HG03097 (cell line): ENCODE data around the gene EXOSC10.
"Not testable (repeated sequence)": the region's sequence is repeated elsewhere in the genome, so short reads cannot be mapped to it uniquely, and the experiment has no call there.

Source experiments
- ATAC-seq: cut with Tn5 transposase; IDR thresholded peaks from one replicate; pipeline ENCODE4 v1.9.1; 2021; ENCODE audit not compliant: unreplicated experiment, low FRiP score

EXOSC10 gene

DNA sequence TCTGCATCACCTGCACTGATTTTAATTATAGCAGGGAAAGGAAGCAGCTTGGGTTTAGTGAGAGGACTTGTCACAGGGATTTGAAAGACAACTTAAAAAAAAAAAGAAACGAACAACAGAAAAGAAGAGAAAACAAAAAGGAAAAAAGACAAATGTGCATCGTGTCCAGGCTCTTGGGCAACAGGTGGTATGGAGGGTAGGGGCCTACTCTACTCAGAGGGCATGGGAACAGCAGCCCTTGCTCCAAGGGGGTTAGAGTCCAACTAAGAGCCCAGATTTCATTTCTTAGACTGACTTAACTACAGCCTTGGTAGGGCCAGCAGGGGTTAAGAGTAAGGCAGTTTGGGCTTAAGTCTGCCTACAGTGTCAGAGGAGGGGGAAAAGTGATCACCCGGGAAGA lies 15.3 kb upstream of the EXOSC10 start:
- no peak for ATAC-seq

DNA sequence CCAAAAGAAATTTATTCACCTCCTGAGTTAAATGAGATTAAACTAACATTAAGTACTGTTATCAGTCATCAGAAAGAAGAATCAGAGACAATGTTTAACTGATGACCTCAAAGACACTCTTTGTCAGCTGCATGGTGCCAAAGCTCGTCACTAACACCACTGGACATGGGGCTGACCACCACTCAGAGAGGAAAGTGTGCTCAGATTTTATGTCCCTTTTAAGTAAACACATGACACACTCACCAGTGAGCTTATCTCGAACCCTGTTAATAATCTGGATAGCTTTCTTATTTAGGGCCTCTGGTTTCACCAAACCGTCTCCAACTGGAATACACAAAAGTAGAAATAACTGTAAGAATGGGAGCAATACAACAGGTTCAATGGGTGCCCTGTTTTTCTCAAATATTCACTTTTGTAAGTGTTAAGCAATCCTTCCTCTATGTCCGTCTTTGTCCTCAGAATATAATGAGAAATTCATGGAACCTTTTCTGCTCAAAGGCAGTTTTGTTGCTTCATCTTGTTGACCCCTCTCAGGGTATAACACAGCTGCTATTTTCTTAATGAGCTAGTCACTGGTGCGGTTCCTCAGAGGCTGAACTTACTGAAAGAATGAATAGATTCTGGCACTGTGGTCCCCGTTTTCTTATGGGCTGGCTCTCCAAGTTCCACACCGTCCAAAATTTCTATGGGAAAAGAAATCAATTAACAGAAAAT lies 9.5 kb upstream of the EXOSC10 start:
- ATAC-seq, result no peak

DNA sequence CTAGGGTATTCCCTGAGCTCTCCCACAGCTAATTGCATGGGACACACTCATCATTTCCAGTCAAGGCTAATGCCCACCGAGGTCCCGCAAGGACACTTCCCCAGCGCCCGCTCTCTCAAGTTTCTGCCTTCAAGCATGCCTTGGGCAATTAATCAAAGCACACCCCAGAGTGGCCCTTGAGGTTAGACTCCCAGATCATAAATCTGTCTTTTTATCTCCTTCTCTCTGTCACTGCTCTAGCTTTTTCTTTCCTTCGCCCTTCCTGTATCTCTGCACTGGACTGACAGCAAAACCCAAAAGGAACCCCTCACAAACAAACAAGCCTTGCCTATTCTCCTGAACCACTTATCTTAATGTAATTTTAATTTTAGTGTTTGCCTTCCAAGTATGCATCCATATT lies 7.9 kb upstream of the EXOSC10 start:
- ATAC-seq, result no peak

DNA sequence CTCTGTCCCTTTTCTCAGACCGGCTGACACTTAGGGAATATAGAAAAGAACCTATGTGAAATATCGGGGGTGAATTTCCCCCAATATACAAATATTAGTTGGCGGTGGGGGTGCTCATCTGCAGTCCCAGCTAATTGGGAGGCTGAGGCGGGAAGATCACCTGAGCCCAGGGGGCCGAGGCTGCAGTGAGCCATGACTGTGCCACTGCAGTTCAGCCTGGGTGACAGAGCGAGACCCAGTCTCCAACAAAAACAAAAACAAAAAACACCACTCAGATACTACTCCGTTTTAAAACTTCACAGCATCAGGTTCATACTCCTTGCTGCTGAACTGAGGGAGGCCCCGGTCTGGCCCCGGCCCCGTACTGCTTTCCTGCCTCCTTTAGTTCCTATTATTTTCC lies 5.9 kb upstream of the EXOSC10 start:
- no peak for ATAC-seq

DNA sequence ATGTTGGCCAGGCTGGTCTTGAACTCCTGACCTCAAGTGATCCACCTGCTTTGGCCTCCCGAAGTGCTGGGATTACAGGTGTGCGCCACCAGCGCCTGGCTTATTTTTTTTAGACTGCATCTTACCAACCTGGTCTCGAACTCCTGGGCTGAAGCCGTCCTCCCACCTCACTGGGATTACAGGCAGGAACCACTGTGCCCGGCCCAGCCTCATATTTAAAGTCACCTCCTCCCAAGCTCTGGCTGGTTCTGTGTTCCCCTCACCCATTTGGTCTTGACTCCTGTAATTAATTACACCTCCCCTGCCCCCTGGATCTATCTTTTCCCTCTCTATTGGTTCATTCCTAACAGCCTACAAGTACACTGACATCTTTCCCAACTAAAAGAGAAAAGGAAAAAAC lies 1.7 kb upstream of the EXOSC10 start:
- no peak for ATAC-seq

DNA sequence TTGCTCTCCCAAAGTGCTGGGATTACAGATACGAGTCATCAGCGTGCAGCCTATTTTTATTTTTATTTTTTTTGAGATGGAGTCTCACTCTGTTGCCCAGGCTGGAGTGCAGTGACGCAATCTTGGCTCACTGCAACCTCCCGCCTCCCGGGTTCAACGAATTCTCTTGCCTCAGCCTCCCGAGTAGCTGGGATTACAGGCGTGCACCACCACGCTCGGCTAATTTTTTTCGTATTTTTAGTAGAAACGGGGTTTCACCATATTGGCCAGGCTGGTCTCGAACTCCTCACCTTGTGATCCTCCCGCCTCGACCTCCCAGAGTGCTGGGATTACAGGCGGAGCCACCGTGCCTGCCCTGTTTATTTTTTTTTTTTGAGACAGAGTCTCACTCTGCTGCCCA lies 1.1 kb upstream of the EXOSC10 start:
- ATAC-seq, result not testable (repeated sequence)

DNA sequence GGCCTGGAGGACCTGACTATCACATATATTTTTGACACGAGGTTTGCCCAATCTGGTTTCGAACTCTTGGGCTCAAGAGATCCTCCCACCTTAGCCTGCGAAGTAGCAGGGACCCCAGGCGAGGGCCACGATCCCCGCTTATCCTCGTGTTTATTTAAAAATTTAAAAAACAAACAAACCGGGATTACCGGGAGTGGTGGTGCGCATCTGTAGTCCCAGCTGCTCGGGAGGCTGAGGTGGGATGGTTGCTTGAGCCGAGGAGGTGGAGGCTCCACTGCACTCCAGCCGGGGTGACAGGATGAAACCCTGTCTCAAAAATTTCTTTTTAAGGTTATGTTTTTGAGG lies 452 bp upstream of the EXOSC10 start:
- no peak for ATAC-seq

DNA sequence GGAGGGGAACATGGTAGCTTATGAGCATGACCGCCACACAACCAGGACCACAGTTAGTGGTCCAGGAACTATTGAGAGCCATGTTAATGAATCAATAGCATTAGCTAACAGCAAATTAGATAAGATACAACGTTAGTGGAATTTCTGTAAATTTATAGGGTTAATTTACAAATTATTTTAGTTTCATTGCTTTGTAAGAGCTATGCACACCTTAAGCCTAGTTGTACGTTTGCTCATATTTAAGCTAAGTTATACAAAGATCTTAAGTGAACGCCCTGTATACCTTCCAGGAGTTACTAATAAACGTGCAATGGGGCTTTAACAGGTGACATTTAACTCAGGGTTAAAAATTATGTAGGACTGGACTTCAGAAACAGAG lies 749 bp downstream of the EXOSC10 start:
- no peak for ATAC-seq

DNA sequence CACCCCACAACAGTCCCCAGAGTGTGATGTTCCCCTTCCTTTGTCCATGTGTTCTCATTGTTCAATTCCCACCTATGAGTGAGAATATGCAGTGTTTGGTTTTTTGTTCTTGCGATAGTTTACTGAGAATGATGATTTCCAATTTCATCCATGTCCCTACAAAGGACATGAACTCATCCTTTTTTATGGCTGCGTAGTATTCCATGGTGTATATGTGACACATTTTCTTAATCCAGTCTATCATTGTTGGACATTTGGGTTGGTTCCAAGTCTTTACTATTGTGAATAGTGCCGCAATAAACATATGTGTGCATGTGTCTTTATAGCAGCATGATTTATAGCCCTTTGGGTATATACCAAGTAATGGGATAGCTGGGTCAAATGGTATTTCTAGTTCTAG lies 15.9 kb downstream of the EXOSC10 start:
- ATAC-seq, result not testable (repeated sequence)

DNA sequence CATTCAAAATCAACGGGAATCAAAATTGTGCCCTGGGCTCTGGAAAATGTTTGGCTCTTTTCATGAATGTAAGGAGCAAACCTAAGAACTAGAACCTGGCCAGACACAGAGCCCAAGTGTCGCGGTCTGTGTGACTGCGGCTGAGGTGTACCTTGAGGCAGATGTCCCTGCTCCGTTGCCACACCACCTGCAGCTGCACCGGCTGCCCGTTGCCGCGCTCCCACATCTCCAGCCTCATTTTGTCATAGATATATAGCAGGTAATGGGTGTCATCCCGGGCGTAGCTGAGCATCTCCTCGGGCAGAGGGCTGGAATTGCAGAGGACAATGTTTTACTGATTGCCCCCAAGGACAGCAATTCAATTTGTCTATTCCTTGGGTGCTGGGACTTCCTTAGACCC lies 18.7 kb downstream of the EXOSC10 start:
- no peak for ATAC-seq

DNA sequence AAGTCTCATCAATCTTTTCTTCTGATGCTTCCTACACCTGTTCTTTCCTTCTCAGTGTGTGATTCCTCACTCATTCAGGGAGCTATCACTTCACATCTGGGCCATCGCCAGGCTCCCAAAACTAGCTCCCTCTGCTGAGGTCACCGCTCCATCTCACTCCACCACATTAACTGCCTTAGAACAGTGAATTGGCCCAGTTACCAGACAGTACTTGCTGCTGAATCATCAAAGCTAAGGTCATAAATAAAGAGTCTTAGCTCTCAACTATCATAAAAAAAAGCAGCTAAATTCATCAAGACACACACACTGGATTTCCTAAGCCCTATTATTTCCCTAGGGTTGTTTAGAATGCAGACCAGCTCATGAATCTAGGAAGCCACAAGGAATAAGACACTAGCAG lies 21.0 kb downstream of the EXOSC10 start:
- ATAC-seq, result no peak

DNA sequence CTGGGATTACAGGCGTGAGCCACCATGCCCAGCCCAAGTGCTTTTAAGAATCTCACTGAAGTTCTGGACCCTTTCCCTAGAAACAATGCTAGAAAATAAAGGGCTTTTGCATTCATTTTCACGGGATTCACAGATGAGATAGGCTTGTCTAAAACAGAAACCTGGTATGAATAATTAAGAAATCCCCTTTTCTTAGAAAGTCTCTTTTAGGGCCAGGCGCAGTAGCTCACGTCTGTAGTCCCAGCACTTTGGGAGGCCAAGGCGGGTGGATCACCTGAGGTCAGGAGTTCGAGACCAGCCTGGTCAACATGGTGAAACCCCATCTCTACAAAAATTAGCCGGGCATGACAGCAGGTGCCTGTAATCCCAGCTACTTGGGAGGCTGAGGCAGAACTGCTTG lies 26.3 kb downstream of the EXOSC10 start:
- ATAC-seq, result not testable (repeated sequence)

DNA sequence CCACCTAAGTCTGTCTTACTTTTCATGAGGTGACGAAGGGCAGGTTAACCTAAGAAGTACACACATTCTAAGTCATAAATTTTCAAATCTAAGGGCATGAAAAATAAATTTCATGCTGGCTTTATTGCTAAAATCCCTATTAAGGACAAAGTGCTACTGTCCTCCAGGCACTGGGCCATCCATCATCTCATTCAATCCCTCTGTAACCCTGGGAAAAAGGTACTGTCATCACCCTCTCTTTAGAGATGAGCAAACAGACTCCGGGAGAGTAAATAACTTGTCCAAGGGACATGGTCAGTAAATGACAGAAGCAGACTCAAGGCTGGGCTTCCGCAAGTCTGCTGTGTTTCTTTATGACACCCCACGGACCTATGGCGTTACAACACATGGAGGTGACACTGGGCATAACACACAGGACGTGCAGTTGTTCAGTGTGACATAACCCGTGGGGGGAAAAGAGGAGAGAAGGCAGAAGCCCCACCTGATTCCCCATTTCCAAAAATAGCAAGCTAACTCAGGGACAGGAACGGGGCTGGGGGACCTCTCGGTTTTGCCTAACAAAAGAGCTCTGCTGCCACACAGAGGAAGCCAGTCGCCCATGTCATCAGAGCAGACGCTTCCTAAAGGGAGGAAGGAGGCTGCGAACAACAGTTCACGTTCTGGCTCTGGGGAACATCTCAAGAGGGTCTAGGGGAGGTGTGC lies 27.3 kb downstream of the EXOSC10 start:
- ATAC-seq, result no peak

DNA sequence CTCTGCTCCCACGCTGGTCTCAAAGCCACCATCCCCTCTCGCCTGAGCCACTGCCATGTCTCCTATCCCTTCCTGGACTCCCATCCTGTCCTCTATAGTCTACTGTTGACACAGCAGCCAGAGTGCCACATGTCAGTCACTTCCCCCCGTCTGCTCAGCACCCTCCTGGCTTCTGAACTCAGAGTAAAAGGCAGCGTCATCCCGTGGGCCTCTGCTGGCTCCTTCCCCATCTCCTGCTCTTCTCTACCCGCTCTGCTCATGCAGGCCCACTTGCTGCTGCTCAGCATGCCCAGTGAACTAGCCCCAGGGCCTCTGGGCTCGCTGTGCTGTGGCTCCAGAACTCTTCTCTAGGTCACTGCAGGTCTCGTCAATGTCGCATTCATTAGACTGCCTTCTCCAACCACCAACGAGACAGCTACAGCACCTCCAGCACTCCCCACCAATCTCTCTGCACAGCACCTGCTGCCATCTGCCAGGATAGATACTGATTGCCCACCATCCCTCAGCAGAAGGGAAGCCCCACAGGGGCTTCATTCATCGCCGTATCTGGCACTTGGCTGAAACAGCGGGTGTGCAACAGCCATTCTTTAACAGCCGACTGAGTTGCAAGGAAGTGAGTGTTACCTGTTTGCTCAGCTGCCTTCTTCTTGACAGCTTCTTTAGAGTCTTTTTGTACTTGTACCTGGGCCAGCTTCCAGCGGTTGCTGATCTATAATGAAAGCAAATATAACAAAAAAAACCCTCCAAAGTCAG lies 28.0 kb downstream of the EXOSC10 start:
- no peak for ATAC-seq

DNA sequence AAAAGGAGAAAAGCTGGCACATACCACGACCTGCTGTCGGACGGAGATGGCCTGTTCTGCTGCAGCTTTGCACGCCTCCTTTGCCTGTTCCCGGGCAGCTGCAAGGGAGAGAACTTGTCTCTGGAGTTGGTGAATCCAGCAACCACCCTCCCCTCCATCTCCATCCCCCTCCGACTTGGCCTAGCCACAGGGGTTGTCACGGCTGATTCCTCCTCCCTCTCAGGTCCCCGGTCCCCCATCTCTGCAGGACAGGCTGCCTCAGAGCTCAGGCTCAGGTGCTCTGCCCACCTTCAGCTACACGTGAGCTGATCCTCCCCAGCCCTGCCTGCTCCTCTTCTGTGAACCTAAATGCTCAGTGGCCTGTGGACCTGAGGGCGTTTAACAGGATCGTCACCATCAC lies 28.8 kb downstream of the EXOSC10 start:
- ATAC-seq, result no peak

DNA sequence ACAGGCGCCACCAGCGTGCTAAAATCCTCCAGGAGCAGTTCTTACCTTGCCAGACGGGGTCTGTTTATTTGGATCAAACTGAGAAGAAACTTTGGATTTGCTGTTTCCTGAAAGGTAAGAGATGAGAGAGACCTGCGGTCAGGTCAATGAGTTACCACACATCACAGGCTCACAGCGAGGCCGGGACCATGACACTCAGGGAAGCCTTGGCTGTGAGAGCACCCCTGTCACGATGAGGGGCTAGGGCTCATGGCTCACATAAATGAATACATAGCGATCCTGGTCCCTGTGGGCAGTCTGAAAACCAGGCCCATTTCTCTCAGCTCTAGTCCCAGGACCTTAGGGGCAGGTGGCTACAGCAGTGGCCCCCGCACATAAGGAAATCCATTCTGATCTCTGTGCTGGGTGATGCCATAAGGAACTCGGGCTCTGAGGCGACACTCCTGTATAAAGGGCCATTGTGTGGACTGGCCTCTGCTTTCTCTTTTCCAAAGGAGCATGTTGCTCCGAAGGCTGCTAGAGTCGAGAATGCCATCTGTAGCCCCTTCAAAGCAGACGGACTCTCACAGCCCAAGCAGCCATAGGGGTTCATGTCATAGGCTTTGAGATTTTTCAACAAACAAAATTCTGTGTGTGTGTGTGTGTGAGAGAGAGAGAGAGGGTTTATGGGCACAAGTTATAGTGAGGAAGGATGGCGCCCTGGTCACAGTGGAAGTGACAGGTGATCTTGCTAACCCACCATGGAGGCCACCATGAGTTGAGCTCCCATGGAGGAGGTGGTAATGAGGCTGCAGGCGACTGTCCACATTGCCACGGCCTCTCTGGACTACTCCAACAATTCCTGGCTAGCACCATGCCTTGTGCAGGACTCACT lies 30.8 kb downstream of the EXOSC10 start:
- ATAC-seq, result no peak

DNA sequence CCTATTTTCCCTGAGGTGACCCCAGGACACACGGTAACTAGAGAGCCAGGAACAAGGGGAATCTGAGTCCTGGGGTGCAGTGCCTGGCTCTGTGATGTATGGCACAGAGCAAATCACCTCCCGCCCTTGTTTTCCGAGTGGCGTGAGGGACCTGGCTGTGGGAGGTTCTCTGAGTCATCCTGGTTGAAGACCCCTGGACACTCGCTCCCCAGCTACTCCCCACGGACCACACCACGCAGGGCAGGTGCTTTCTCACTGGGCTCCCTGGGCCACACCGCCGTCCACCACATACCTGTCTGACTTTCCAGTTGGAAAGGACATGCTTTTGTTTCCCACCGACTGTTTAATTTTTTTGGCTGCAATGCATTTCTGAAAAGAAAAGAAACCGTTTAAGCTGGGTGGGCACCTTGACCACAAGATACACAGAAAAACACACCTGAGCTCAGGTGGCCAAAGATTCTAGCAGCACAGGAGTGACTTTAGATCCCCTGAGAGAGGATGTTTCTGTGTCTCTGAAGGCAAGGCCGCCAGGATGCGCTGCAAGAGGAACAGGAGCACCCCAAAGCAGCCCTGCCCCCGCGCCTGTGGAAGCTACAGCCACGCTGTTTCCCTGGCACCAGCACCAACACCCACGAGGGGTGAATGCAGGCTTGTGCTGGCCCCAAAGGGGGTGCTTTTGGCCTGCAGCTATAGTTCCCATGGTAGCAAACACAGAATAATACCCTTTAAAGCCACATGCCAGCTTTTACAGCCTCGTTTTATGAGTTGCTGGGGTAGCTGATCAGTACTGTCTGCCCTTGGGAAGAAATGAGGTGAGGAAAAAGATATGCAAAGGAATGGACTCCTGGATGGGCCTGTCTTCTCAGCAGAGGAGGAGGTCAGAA lies 31.7 kb downstream of the EXOSC10 start:
- no peak for ATAC-seq

DNA sequence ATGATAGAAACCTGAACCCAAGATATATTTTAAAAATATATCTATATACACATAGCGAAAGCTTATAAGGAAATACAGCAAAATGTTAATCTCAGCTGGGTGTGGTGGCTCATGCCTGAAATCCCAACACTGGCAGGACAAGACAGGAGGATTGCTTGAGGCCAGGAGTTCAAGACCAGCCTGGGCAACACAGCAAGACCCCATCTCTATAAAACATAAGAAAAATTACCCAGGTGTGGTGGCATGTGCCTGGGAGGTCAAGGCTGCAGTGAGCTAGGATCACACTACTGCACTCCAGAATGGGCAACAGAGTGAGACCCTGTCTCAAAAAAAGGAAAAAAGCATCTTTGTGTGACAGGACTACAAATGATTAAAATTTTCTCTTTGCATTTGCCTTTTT lies 33.9 kb downstream of the EXOSC10 start:
- no peak for ATAC-seq

DNA sequence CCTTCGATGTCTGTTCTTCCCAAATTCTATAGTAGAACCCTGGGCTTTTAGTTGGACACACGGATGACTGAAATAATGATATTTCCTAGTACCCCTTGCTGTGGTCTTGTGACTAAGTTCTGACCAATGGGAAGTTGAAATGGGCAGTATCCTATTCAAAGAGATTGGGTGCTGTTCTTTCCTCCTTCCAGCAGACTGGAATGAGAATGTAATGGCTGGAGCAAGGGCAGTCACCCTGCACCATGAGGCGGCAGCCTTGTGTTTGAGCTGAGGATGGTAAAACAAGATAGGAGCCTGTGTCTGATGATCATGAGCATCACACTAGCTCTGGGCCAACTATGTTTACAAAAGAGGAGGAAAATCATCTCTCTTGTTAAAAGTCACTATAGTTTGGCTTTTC lies 34.7 kb downstream of the EXOSC10 start:
- no peak for ATAC-seq

DNA sequence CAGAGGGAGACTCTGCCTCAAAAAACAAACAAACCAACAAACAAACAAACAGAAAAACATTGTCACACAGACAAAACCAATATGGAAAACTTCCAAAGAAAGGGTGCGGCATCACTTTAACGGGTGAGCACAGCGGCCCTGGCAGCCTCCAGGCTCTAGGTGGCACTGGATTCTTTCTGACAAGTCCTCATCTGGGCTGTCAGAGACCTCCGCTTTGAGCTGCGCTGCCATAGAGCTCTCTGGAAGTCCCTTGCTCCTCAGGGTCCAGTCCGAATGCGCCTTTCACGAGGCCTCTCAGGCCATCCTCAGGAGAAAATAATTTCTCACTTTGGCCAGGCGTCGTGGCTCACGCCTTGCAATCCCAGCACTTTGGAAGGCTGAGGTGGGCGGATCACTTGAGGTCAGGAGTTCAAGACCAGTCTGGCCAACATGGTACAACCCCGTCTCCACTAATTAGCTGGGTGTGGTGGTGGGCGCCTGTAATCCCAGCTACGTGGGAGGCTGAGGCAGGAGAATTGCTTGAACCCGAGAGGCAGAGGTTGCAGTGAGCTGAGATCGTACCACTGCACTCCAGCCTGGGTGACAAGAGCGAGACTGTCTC lies 35.6 kb downstream of the EXOSC10 start:
- ATAC-seq, result not testable (repeated sequence)
